Tibial nerve (tissue), 4 donors: ENCODE measurements around the gene STARD3. TPM values are rescaled to one million over a fixed set of nuclear protein-coding genes. Genes with fewer than 3 reads are reported as not detected.
A peak's percentile ranks its signal among the peaks of the same experiment; 100 is the strongest.

Experiments used
- DNase-seq, 2 donors: peaks; one replicate each; pipeline ENCODE4 v3.0.0-alpha.2; 2019; ENCODE audit warnings: low spot score in 2 of 2
- H3K27ac ChIP-seq, 4 donors: fragments of 200-600 bp; sonication (generic) in 3 of 4; one replicate each; pipeline ENCODE4 v1.5.1; 2017 to 2019; ENCODE audit warnings: mild to moderate bottlenecking in 1 of 4
- H3K27me3 ChIP-seq, 2 donors: fragments of 200-600 bp; sonication (generic) in 1 of 2; one replicate each; pipeline versions ENCODE4 v1.5.1 to v1.6.0; 2017 to 2019
- H3K36me3 ChIP-seq, 3 donors: fragments of 200-600 bp; sonication (generic); one replicate each; pipeline ENCODE4 v1.5.1; 2018 to 2019
- H3K4me1 ChIP-seq, 4 donors: fragments of 200-600 bp; sonication (generic) in 3 of 4; one replicate each; pipeline ENCODE4 v1.5.1; 2017 to 2019
- H3K4me3 ChIP-seq, 4 donors: fragments of 200-600 bp; sonication (generic) in 3 of 4; one replicate each; pipeline ENCODE4 v1.5.1; 2017 to 2019; ENCODE audit warnings: mild to moderate bottlenecking in 1 of 4, moderate library complexity in 1 of 4
- H3K9me3 ChIP-seq, 4 donors: fragments of 200-600 bp; sonication (generic) in 3 of 4; one replicate each; pipeline ENCODE4 v1.5.1; 2017 to 2019
- EP300 ChIP-seq, 2 donors: sonication (generic); formaldehyde crosslinking; IDR thresholded peaks; one replicate each; pipeline ENCODE4 v1.6.1; 2017; ENCODE audit warnings: antibody characterized with exemption in 2 of 2, mild to moderate bottlenecking in 1 of 2
- POLR2A ChIP-seq, 2 donors: fragments of 450-650 bp; IDR thresholded peaks; one replicate each; pipeline ENCODE4 v1.6.1; 2017; ENCODE audit warnings: antibody characterized with exemption in 2 of 2, mild to moderate bottlenecking in 2 of 2, moderate library complexity in 2 of 2
- WGBS, 2 donors: methylation state at CpG; one replicate each; pipeline ENCODE4 v1.1.5; 2018; 5-methylcytosine and 5-hydroxymethylcytosine counted together
- total RNA-seq, 4 donors: library from RNA; depleted of rRNA; stranded (reverse); fragments of >200 nt; gene quantifications; one replicate each; pipeline ENCODE4 v1.1.0, GENCODE V29; 2016
- TF ChIP-seq, protein P1 (sequence below), 5 experiments: fragments of 200-600 bp in 3 of 5; fragments of 450-650 bp in 2 of 5; sonication (generic) in 3 of 5; IDR thresholded peaks; one replicate each; pipeline ENCODE4 v1.5.1; 2016 to 2019; ENCODE audit warnings: antibody characterized with exemption in 5 of 5, mild to moderate bottlenecking in 3 of 5, moderate library complexity in 2 of 5

The STARD3 gene
- total RNA-seq, 4 donors from 2014 or later: 85.3 to 170 (median 108) TPM

DNA sequence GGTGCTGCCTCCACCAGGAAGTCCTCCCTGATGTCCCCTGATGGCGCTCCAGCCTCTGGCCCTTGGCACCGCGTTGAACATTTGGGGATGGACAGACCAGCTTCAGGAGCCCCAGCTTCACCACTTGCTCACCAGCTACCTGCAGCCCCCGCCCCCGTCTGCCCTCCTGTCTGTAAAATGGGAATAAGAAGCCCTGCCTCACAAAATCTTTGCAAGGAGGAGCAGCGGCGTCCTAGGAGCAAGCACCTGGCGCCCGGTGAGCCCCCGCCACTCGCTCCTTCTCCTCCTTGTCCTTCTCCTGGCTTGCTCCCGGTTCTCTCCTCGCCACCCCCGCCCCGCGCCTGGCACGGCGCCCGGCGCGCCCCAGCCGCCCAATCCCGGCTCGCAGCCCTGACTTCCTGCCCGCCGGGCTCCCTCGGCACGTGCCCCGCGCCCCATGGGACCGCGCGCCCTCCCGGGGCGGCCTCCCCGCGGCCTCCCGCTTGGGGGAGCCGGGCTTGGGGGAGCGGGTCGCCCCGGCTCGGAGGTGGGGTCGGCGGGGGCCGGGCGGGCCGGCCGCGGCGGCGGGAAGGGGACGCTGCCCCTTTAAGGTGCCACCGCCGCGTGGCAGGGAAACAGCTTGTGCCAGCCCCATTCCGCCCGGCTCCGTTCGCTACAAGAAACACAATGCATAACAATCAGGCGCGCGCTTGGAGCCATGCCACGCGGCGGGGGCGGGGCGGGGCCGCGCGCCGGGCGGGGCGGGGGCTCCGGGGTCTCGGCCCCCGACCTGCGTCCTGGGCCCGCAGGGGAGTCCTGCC lies 19.3 kb upstream of the STARD3 start:
- peaks cover 0 to 28% of the 10 kb centered on the region in 2 donors for H3K27me3 ChIP-seq
- H3K4me3 ChIP-seq: peak overlapping the region; percentile 30 to 52 (median 42)
- peaks cover 0 to 28% (median 10%) of the 10 kb centered on the region in 4 donors for H3K4me1 ChIP-seq
- TF ChIP-seq POLR2A (IDR thresholded peaks at IDR 0.05) (no peak), EP300 (IDR thresholded peaks at IDR 0.05) (no peak)
- TF ChIP-seq, protein P1, sequence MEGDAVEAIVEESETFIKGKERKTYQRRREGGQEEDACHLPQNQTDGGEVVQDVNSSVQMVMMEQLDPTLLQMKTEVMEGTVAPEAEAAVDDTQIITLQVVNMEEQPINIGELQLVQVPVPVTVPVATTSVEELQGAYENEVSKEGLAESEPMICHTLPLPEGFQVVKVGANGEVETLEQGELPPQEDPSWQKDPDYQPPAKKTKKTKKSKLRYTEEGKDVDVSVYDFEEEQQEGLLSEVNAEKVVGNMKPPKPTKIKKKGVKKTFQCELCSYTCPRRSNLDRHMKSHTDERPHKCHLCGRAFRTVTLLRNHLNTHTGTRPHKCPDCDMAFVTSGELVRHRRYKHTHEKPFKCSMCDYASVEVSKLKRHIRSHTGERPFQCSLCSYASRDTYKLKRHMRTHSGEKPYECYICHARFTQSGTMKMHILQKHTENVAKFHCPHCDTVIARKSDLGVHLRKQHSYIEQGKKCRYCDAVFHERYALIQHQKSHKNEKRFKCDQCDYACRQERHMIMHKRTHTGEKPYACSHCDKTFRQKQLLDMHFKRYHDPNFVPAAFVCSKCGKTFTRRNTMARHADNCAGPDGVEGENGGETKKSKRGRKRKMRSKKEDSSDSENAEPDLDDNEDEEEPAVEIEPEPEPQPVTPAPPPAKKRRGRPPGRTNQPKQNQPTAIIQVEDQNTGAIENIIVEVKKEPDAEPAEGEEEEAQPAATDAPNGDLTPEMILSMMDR (IDR thresholded peaks at IDR 0.05): no peak
- peak overlapping the region in 3 of 4 donors; percentile 23 to 60 (median 49) for H3K27ac ChIP-seq
- no peaks in the 10 kb centered on the region for H3K9me3 ChIP-seq
- no peaks in the 10 kb centered on the region for H3K36me3 ChIP-seq
- 2 to 3% methylated on average over 42 to 52 of the region's 79 CpGs for WGBS, 2 donors
- DNase-seq: peak; percentile 26 to 33

DNA sequence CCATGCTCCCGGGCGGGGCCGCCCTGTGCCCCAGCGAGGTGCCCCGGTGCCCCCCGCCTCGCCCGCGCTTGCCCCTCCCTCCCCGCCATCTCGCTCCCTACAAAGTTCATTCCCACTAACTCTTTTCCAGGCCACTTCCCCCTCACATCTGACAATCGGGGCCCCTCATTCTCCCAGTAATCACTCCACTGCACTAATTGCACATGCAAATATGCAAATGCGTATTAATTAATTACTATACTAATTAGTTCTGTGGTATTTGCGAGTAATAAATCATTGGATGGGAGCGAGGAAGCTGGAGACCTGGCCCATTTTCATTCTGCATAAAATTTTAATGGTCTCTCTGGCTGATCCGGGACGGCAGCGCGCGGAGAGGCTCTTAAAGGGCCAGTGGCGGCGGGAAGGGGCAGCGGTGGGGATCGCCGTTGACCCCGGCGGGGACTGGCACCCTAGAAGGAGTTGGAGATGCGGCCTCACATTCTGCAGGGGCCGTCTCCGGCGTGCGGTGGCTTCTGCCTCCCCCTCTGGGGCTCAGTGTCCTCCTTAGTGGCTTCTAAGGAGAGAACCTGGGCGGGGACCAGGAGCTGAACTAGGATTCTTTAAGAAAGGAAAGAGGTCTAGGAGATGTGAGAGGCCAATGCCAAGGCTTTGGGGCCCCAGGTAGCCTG lies 18.6 kb upstream of the STARD3 start:
- no peaks in the 10 kb centered on the region for H3K9me3 ChIP-seq
- DNase-seq: no peak
- TF ChIP-seq, protein P1 (IDR thresholded peaks at IDR 0.05): no peak
- no peak for TF ChIP-seq POLR2A (IDR thresholded peaks at IDR 0.05)
- TF ChIP-seq EP300 (IDR thresholded peaks at IDR 0.05): no peak
- peak overlapping the region; percentile 29 to 52 (median 42) for H3K4me3 ChIP-seq
- peak overlapping the region in 3 of 4 donors; percentile 23 to 60 (median 49) for H3K27ac ChIP-seq
- 2 to 3% methylated on average over 33 of the region's 33 CpGs for WGBS, 2 donors
- H3K4me1 ChIP-seq: peaks cover 0 to 33% (median 11%) of the 10 kb centered on the region in 4 donors
- H3K27me3 ChIP-seq: peaks cover 0 to 21% of the 10 kb centered on the region in 2 donors
- H3K36me3 ChIP-seq: no peaks in the 10 kb centered on the region

DNA sequence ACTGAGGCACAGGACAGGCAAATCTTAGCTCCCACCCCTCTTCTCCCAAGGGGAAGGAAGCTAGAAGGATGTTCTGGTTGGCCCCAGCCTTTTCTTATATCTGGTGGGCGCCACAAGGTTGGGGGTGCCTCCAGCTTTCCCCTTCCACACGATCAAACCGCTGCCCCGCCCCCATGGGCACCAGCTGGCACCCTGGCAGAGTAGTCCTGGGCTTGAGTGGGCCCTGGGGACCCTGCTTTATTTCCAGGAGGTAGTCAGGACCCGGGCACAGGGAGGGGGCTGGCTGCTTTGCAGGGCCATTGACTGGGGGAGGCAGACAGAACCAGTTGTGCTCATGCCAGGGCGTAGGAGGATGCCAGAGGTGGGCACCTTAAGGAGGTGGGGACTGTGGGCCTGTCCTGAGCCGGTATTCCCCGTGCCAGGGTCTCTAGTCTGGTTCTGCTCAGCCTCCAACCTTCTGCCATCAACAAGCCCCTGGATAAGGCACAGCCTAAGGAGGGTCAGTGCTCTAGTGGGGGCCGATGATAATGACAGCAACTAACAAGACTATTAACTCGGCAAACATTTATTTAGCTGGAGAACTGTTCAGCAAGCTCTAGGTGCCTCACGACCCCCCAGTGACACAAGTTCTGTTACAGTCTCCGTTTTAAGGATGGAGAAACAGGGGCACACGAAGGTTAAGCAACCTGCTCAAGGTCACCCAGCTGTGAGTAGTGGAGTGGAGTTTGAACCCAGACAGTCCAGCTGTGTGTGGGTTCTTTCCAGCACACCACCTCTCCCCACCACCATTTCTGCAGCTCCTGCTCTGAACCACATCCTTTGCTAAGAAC lies 17.8 kb upstream of the STARD3 start:
- Histone ChIP-seq H3K27ac (no peak overlapping the region), H3K4me1 (peaks cover 0 to 40% (median 14%) of the 10 kb centered on the region in 4 donors), H3K36me3 (no peaks in the 10 kb centered on the region), H3K4me3 (peak overlapping the region in 1 of 4 donors; percentile 52), H3K9me3 (no peaks in the 10 kb centered on the region), H3K27me3 (peaks cover 0 to 17% of the 10 kb centered on the region in 2 donors)
- TF ChIP-seq, protein P1 (IDR thresholded peaks at IDR 0.05): no peak
- TF ChIP-seq EP300 (IDR thresholded peaks at IDR 0.05): no peak
- no peak for TF ChIP-seq POLR2A (IDR thresholded peaks at IDR 0.05)
- WGBS, 2 donors: 51% methylated on average over 13 of the region's 13 CpGs
- no peak for DNase-seq

DNA sequence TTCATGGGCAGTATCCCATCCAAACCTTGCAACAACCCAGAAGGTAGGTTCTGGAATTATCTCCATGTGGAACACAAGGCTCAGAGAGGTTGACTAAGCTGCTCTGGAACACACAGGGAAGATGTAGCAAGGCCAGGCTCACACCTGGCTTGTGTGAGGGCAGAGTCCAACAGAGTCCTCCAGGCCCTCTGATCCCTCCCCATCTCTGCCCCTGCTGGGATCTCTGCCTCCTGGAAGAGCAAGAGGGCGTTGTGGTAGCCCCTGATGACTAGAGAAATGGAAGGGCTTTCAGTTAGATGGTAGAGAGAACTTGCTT lies 17.2 kb upstream of the STARD3 start:
- 71 to 77% methylated on average over 1 of the region's 1 CpG for WGBS, 2 donors
- no peak for DNase-seq
- H3K4me3 ChIP-seq: no peak overlapping the region
- H3K4me1 ChIP-seq: peaks cover 0 to 41% (median 14%) of the 10 kb centered on the region in 4 donors
- no peaks in the 10 kb centered on the region for H3K36me3 ChIP-seq
- TF ChIP-seq, protein P1 (IDR thresholded peaks at IDR 0.05): no peak
- peaks cover 0 to 14% of the 10 kb centered on the region in 2 donors for H3K27me3 ChIP-seq
- H3K9me3 ChIP-seq: no peaks in the 10 kb centered on the region
- H3K27ac ChIP-seq: no peak overlapping the region
